ENCODE measurements around the gene GLOD5. TPM values are rescaled to one million over a fixed set of nuclear protein-coding genes. Genes with fewer than 3 reads are reported as not detected.

Gene GLOD5
- total RNA-seq, 3 donors from 2014 or later (not counting 1 experiment from before 2014, with no cell fraction given), result not detected

DNA sequence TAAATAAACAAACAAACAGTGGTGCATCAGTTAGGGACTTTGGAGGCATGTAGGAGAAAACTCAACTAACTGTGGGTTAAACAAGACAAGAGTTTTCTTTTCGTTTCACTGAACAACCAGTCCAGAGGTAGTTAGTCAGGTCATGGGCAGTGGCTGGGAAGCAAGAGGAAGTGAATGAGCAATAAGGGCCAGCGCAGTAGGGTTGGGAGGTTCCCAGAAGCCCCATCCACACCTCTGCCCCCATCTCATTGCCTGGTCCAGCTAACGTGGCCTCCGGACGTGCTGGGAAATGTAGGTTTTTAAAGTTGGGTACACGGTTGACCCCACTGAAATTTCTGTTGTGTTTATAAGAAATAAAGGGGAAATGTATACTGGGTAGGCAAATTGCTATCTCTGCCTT, 8.7 kb downstream of the GLOD5 start:
- H3K36me3 ChIP-seq (ENCODE audit: control insufficient read depth, insufficient read depth, low read length), result no peaks in the 10 kb centered on the region
- Mint-ChIP-seq H3K9me3 (no peaks in the 10 kb centered on the region), H3K27me3 (ENCODE audit: low read depth in 2 of 2) (peaks cover 0 to 23% of the 10 kb centered on the region in 2 donors), H3K4me3 (no peak overlapping the region), H3K27ac (no peak overlapping the region), H3K36me3 (no peaks in the 10 kb centered on the region), H3K4me1 (no peaks in the 10 kb centered on the region)
- H3K4me1 ChIP-seq (ENCODE audit: control insufficient read depth, insufficient read depth, low read length), result no peaks in the 10 kb centered on the region
- ATAC-seq (no peak), DNase-seq (no peak)
- no peak for TF ChIP-seq CTCF (IDR thresholded peaks at IDR 0.05)
- H3K4me3 ChIP-seq (ENCODE audit: low read length), result no peak overlapping the region
- 82% methylated on average over 5 of the region's 6 CpGs for WGBS (ENCODE audit: insufficient coverage)
- intact Hi-C loops (cut with micrococcal nuclease), result no loop called here
- no peaks in the 10 kb centered on the region for H3K9me3 ChIP-seq (ENCODE audit: control insufficient read depth, insufficient read depth, low read length)
- H3K27me3 ChIP-seq (ENCODE audit: control insufficient read depth, insufficient read depth, low read length), result no peaks in the 10 kb centered on the region
- no peak overlapping the region for H3K27ac ChIP-seq (ENCODE audit: low read length)

- no peaks in the 10 kb centered on the region for H3K4me1 Mint-ChIP-seq
- H3K4me3 Mint-ChIP-seq, result no peak overlapping the region
- no peak for DNase-seq
- Histone ChIP-seq H3K36me3 (ENCODE audit: control insufficient read depth, insufficient read depth, low read length) (no peaks in the 10 kb centered on the region), H3K4me3 (ENCODE audit: low read length) (no peak overlapping the region), H3K27me3 (ENCODE audit: control insufficient read depth, insufficient read depth, low read length) (no peaks in the 10 kb centered on the region), H3K9me3 (ENCODE audit: control insufficient read depth, insufficient read depth, low read length) (no peaks in the 10 kb centered on the region), H3K27ac (ENCODE audit: low read length) (no peak overlapping the region), H3K4me1 (ENCODE audit: control insufficient read depth, insufficient read depth, low read length) (no peaks in the 10 kb centered on the region)
- H3K27me3 Mint-ChIP-seq (ENCODE audit: low read depth in 2 of 2), result peaks cover 4 to 33% of the 10 kb centered on the region in 2 donors
- no peak for ATAC-seq
- 92% methylated on average over 3 of the region's 6 CpGs for WGBS (ENCODE audit: insufficient coverage)
- intact Hi-C loops (cut with micrococcal nuclease), result no loop called here
- no peaks in the 10 kb centered on the region for H3K36me3 Mint-ChIP-seq
- H3K9me3 Mint-ChIP-seq, result no peaks in the 10 kb centered on the region
- no peak overlapping the region for H3K27ac Mint-ChIP-seq
- TF ChIP-seq CTCF (IDR thresholded peaks at IDR 0.05), result no peak
Measured at GRCh38 chrX:48772602-48773001, 11.1 kb downstream of the GLOD5 start.

GRCh38 chrX:48776818-48777439, 15.4 kb downstream of the GLOD5 start:
- no peaks in the 10 kb centered on the region for H3K27me3 ChIP-seq (ENCODE audit: control insufficient read depth, insufficient read depth, low read length)
- no peaks in the 10 kb centered on the region for H3K4me1 ChIP-seq (ENCODE audit: control insufficient read depth, insufficient read depth, low read length)
- 92% methylated on average over 13 of the region's 13 CpGs for WGBS (ENCODE audit: insufficient coverage)
- no peak overlapping the region for H3K27ac ChIP-seq (ENCODE audit: low read length)
- DNase-seq (no peak), ATAC-seq (no peak)
- H3K4me3 Mint-ChIP-seq, result no peak overlapping the region
- intact Hi-C loops (cut with micrococcal nuclease), result no loop called here
- no peak for TF ChIP-seq CTCF (IDR thresholded peaks at IDR 0.05)
- H3K4me1 Mint-ChIP-seq, result no peaks in the 10 kb centered on the region
- H3K36me3 ChIP-seq (ENCODE audit: control insufficient read depth, insufficient read depth, low read length), result no peaks in the 10 kb centered on the region
- H3K36me3 Mint-ChIP-seq, result no peaks in the 10 kb centered on the region
- H3K9me3 Mint-ChIP-seq, result no peaks in the 10 kb centered on the region
- H3K27me3 Mint-ChIP-seq (ENCODE audit: low read depth in 2 of 2), result peaks cover 4 to 27% of the 10 kb centered on the region in 2 donors
- no peak overlapping the region for H3K27ac Mint-ChIP-seq
- no peaks in the 10 kb centered on the region for H3K9me3 ChIP-seq (ENCODE audit: control insufficient read depth, insufficient read depth, low read length)
- no peak overlapping the region for H3K4me3 ChIP-seq (ENCODE audit: low read length)

DNA sequence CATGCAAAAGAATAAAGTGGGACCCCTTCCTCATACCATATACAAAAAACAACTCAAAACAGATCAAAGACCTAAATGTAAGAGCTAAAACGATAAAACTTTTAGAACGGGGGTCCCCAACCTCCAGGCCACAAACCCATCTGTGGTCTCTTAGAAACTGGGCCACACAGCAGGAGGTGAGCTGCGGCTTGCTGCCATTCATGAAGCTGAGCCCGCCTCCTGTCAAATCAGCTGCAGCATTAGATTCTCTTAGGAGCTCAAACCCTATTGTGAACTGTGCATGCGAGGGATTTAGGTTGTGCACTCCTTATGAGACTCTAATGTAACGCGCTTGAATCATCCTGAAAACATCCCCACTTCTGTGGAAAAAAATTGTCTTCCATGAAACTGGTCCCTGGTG, 17.9 kb downstream of the GLOD5 start:
- Histone ChIP-seq H3K4me3 (ENCODE audit: low read length) (no peak overlapping the region), H3K4me1 (ENCODE audit: control insufficient read depth, insufficient read depth, low read length) (no peaks in the 10 kb centered on the region), H3K27ac (ENCODE audit: low read length) (no peak overlapping the region), H3K36me3 (ENCODE audit: control insufficient read depth, insufficient read depth, low read length) (no peaks in the 10 kb centered on the region), H3K9me3 (ENCODE audit: control insufficient read depth, insufficient read depth, low read length) (no peaks in the 10 kb centered on the region), H3K27me3 (ENCODE audit: control insufficient read depth, insufficient read depth, low read length) (no peaks in the 10 kb centered on the region)
- H3K4me3 Mint-ChIP-seq, result no peak overlapping the region
- no peak for ATAC-seq
- H3K4me1 Mint-ChIP-seq, result no peaks in the 10 kb centered on the region
- no peak for TF ChIP-seq CTCF (IDR thresholded peaks at IDR 0.05)
- no peaks in the 10 kb centered on the region for H3K36me3 Mint-ChIP-seq
- H3K9me3 Mint-ChIP-seq, result no peaks in the 10 kb centered on the region
- no peak for DNase-seq
- no peak overlapping the region for H3K27ac Mint-ChIP-seq
- peaks cover 4 to 17% of the 10 kb centered on the region in 2 donors for H3K27me3 Mint-ChIP-seq (ENCODE audit: low read depth in 2 of 2)
- 89% methylated on average over 7 of the region's 7 CpGs for WGBS (ENCODE audit: insufficient coverage)
- intact Hi-C loops (cut with micrococcal nuclease), result no loop called here
